ENCODE data around the gene MACROH2A1.

Gene MACROH2A1

DNA sequence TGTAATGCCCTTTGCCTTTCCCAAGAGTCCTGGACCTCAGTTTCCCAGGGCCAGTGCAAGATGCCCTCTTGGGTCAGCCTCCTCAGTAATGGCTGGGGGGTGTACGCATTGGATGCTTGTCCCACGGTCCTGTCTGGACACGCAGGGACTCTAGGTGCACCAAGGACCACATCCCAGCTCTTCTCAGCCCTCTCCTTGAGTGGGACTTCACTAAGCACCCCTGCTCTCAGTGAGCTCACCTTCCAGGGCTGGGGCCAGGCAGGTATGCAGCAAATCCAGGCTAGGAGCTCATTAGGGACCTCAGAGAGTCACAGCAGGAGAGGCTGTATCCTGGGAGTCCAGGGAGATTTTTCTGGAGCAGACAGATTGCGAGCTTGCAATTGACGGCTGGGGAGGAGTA is 59.8 kb downstream of the MACROH2A1 start:
- Histone ChIP-seq H3K4me3 (replicated peaks; ENCODE audit: insufficient read depth, low read length) (no peak overlapping the region), H3K27ac (replicated peaks) (no peak overlapping the region), H3K27me3 (ENCODE audit: insufficient read depth, poor library complexity, severe bottlenecking) (no peaks in the 10 kb centered on the region)
- DNase-seq (ENCODE audit: low read depth in 1 of 2, low spot score in 1 of 2): no peak
- TF ChIP-seq SPI1 (IDR thresholded peaks at IDR 0.05; ENCODE audit: borderline replicate concordance, low read depth) (no peak), POLR2AphosphoS5 (IDR thresholded peaks at IDR 0.05; ENCODE audit: low read depth) (no peak), GABPA (IDR thresholded peaks at IDR 0.05; ENCODE audit: low read depth) (no peak)
- TF ChIP-seq, protein P1, sequence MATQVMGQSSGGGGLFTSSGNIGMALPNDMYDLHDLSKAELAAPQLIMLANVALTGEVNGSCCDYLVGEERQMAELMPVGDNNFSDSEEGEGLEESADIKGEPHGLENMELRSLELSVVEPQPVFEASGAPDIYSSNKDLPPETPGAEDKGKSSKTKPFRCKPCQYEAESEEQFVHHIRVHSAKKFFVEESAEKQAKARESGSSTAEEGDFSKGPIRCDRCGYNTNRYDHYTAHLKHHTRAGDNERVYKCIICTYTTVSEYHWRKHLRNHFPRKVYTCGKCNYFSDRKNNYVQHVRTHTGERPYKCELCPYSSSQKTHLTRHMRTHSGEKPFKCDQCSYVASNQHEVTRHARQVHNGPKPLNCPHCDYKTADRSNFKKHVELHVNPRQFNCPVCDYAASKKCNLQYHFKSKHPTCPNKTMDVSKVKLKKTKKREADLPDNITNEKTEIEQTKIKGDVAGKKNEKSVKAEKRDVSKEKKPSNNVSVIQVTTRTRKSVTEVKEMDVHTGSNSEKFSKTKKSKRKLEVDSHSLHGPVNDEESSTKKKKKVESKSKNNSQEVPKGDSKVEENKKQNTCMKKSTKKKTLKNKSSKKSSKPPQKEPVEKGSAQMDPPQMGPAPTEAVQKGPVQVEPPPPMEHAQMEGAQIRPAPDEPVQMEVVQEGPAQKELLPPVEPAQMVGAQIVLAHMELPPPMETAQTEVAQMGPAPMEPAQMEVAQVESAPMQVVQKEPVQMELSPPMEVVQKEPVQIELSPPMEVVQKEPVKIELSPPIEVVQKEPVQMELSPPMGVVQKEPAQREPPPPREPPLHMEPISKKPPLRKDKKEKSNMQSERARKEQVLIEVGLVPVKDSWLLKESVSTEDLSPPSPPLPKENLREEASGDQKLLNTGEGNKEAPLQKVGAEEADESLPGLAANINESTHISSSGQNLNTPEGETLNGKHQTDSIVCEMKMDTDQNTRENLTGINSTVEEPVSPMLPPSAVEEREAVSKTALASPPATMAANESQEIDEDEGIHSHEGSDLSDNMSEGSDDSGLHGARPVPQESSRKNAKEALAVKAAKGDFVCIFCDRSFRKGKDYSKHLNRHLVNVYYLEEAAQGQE (IDR thresholded peaks at IDR 0.05; ENCODE audit: insufficient replicate concordance, low read depth): no peak
- TF ChIP-seq, protein P2, sequence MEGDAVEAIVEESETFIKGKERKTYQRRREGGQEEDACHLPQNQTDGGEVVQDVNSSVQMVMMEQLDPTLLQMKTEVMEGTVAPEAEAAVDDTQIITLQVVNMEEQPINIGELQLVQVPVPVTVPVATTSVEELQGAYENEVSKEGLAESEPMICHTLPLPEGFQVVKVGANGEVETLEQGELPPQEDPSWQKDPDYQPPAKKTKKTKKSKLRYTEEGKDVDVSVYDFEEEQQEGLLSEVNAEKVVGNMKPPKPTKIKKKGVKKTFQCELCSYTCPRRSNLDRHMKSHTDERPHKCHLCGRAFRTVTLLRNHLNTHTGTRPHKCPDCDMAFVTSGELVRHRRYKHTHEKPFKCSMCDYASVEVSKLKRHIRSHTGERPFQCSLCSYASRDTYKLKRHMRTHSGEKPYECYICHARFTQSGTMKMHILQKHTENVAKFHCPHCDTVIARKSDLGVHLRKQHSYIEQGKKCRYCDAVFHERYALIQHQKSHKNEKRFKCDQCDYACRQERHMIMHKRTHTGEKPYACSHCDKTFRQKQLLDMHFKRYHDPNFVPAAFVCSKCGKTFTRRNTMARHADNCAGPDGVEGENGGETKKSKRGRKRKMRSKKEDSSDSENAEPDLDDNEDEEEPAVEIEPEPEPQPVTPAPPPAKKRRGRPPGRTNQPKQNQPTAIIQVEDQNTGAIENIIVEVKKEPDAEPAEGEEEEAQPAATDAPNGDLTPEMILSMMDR (IDR thresholded peaks at IDR 0.05; ENCODE audit: insufficient read depth, low read length): no peak

DNA sequence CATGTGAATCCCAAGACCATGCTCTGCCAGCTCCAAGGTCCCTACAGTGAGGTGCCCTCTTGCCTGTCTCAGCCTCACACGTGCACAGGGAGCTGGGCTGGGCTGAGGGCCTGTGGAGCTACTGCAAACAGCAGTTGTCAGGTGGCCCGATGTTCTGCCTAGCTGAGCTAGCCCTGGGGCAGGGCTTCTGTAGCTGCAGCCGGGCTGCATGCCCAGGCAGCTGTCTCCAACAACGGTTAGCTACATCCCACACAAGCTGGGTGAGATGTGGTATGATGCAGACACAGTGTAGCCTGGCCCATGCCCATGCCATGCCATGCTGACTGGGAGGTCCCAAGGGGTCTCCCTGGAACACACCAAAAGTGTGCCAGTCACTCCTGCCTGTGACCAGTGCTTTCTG is 62.0 kb downstream of the MACROH2A1 start:
- no peak overlapping the region for H3K27ac ChIP-seq (replicated peaks)
- TF ChIP-seq SPI1 (IDR thresholded peaks at IDR 0.05; ENCODE audit: borderline replicate concordance, low read depth) (no peak), GABPA (IDR thresholded peaks at IDR 0.05; ENCODE audit: low read depth) (no peak), POLR2AphosphoS5 (IDR thresholded peaks at IDR 0.05; ENCODE audit: low read depth) (no peak; the same call in 1 of the 2 replicates)
- TF ChIP-seq, protein P1 (IDR thresholded peaks at IDR 0.05; ENCODE audit: insufficient replicate concordance, low read depth): no peak
- TF ChIP-seq, protein P2 (IDR thresholded peaks at IDR 0.05; ENCODE audit: insufficient read depth, low read length): no peak
- H3K4me3 ChIP-seq (replicated peaks; ENCODE audit: insufficient read depth, low read length): no peak overlapping the region
- no peak for DNase-seq (ENCODE audit: low read depth in 1 of 2, low spot score in 1 of 2)
- H3K27me3 ChIP-seq (ENCODE audit: insufficient read depth, poor library complexity, severe bottlenecking): no peaks in the 10 kb centered on the region

DNA sequence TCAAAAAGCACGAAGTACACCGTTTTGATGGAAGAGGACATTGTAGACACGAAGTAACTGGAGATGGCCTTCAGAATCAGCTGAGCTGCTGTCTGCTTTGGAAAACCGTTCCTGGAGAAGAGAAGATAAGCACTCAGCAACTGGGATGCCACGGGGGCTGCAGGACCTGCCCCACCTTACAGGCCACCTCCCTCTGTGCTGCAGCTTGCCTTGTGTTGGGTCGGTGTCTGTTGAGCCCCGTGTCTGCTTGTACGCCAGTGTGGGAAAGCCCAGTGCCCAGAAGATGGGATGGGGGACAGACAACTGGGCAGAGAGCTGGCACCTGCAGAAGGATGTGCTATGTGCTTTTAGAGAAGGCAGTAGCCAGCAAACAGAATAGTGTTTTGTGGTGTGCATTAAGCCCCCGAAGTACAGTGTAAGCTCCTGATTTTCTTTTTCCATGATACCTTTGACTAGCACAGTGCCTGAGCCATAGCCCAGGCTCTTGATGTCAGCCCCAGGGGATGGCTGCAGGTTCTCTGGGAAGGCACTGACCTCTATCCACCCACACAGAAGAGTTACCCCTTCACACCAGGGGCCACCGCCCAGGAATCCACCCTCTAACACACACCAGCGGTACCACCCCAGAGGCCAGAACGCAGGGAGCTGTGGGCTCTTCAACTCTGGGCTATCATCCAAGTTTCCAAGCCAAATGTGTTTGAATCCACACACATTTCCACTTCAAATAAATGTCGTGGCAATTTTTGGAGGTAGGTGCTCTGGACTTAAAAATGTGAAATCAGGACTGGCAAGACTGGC is 63.8 kb downstream of the MACROH2A1 start:
- Histone ChIP-seq H3K4me3 (replicated peaks; ENCODE audit: insufficient read depth, low read length) (no peak overlapping the region), H3K27ac (replicated peaks) (no peak overlapping the region), H3K27me3 (ENCODE audit: insufficient read depth, poor library complexity, severe bottlenecking) (no peaks in the 10 kb centered on the region)
- DNase-seq (ENCODE audit: low read depth in 1 of 2, low spot score in 1 of 2): no peak
- TF ChIP-seq SPI1 (IDR thresholded peaks at IDR 0.05; ENCODE audit: borderline replicate concordance, low read depth): no peak
- no peak for TF ChIP-seq GABPA (IDR thresholded peaks at IDR 0.05; ENCODE audit: low read depth)
- TF ChIP-seq, protein P2 (IDR thresholded peaks at IDR 0.05; ENCODE audit: insufficient read depth, low read length): no peak
